RWPE1 (cell line): ENCODE results near the gene DEFB129.
"Not testable (repeated sequence)": the region's sequence is repeated elsewhere in the genome, so short reads cannot be mapped to it uniquely, and the experiment has no call there.

Experiments
- CTCF ChIA-PET: fragments of 350-600 bp; sonication (Branson Sonifier 250); formaldehyde crosslinking; extraction: SDS; loops from one replicate; lab custom pipeline; 2021; lab: Yijun Ruan, JAX
- POLR2A ChIA-PET: fragments of 400-600 bp; formaldehyde crosslinking; extraction: SDS; loops from one replicate; lab custom pipeline; 2020; ENCODE audit warnings: antibody characterized with exemption; ENCODE audit not compliant: low non-redundant PET; lab: Yijun Ruan, JAX
- DNase-seq: peaks from one replicate; pipeline ENCODE4 v3.0.0; 2012; ENCODE audit warnings: low spot score
- H3K27ac ChIP-seq: fragments of 450-650 bp; 2 replicates; pipeline ENCODE4 v1.5.1; 2017
- CTCF ChIP-seq: fragments of 450-650 bp; conservative IDR thresholded peaks from 2 replicates; pipeline ENCODE4 v1.5.1; 2017; ENCODE audit warnings: low read depth, mild to moderate bottlenecking

DEFB129 gene

GRCh38 chr20:221258-221830 is 5.7 kb upstream of the DEFB129 start:
- CTCF ChIA-PET: interaction anchor here (0.6 kb wide), 1 partner anchor 13 kb away, joined by 3 read pairs; no protein-coding TSS in a partner anchor
- TF ChIP-seq CTCF: no peak
- H3K27ac ChIP-seq: no peak overlapping the region
- DNase-seq: no peak
- POLR2A ChIA-PET: no interaction called here

- CTCF ChIA-PET: interaction anchor here (0.7 kb wide), 1 partner anchor 69 kb away, joined by 3 read pairs; no protein-coding TSS in a partner anchor
- POLR2A ChIA-PET, DNase-seq, H3K27ac ChIP-seq: not testable (repeated sequence)
These were observed 1.2 kb upstream of the DEFB129 start for GRCh38 chr20:225879-226278.

- H3K27ac ChIP-seq: no peak overlapping the region
- ChIA-PET POLR2A (no interaction called here), CTCF (no interaction called here)
- no peak for DNase-seq
- TF ChIP-seq CTCF: no peak
These were observed 514 bp downstream of the DEFB129 start for GRCh38 chr20:227439-228105.

GRCh38 chr20:235891-236290 is 8.8 kb downstream of the DEFB129 start:
- H3K27ac ChIP-seq: no peak overlapping the region
- TF ChIP-seq CTCF: peak; percentile 77
- DNase-seq: peak; percentile 66
- ChIA-PET CTCF (interaction anchor here (0.5 to 1.7 kb wide), 5 partner anchors 22 to 95 kb away, joined by 3 to 11 read pairs (median 5); no protein-coding TSS in a partner anchor), POLR2A (no interaction called here)

GRCh38 chr20:237489-237888 is 10.4 kb downstream of the DEFB129 start:
- H3K27ac ChIP-seq: no peak overlapping the region
- no peak for DNase-seq
- TF ChIP-seq CTCF: no peak
- ChIA-PET CTCF (interaction anchor here (0.7 to 1.0 kb wide), 2 partner anchors 16 to 29 kb away, joined by 3 to 4 read pairs; no protein-coding TSS in a partner anchor), POLR2A (no interaction called here)

GRCh38 chr20:237929-238328 is 10.9 kb downstream of the DEFB129 start:
- CTCF ChIA-PET: interaction anchor here (1.0 kb wide), 1 partner anchor 29 kb away, joined by 4 read pairs; no protein-coding TSS in a partner anchor

More at GRCh38 chr20:237929-238328, 10.9 kb downstream of the DEFB129 start:
- no peak overlapping the region for H3K27ac ChIP-seq
- POLR2A ChIA-PET: no interaction called here
- no peak for TF ChIP-seq CTCF
- no peak for DNase-seq
